DOHH2 (cell line): Measurements from ENCODE around the gene SCN2A.

Source experiments
- H3F3A ChIP-seq: fragments of 200-600 bp; sonication (generic), shearing (Covaris generic); 2 replicates; pipeline ENCODE4 v1.6.0; 2016; ENCODE audit warnings: antibody characterized with exemption, mild to moderate bottlenecking; ENCODE audit not compliant: control insufficient read depth, insufficient read depth
- H3K27ac ChIP-seq: fragments of 200-600 bp; sonication (generic); 2 replicates; pipeline ENCODE4 v1.5.1; 2014; ENCODE audit warnings: low read depth, mild to moderate bottlenecking, low read length, moderate library complexity
- H3K27me3 ChIP-seq: fragments of 200-600 bp; sonication (generic); 2 replicates; pipeline ENCODE4 v1.6.1; 2014; ENCODE audit warnings: mild to moderate bottlenecking, low read length, mixed read lengths; ENCODE audit not compliant: control insufficient read depth
- H3K36me3 ChIP-seq: fragments of 200-600 bp; sonication (generic); 2 replicates; pipeline ENCODE4 v1.6.1; 2014; ENCODE audit warnings: mild to moderate bottlenecking, low read length, moderate library complexity, mixed read lengths; ENCODE audit not compliant: control insufficient read depth
- H3K4me1 ChIP-seq: fragments of 200-600 bp; sonication (generic); 2 replicates; pipeline ENCODE4 v1.6.1; 2014; ENCODE audit warnings: mild to moderate bottlenecking, low read length, mixed read lengths; ENCODE audit not compliant: control insufficient read depth
- H3K4me2 ChIP-seq: fragments of 200-600 bp; sonication (generic); 2 replicates; pipeline ENCODE4 v1.6.0; 2014; ENCODE audit warnings: mild to moderate bottlenecking, low read length, moderate library complexity
- H3K4me3 ChIP-seq: fragments of 200-600 bp; sonication (generic); 2 replicates; pipeline ENCODE4 v1.5.1; 2014; ENCODE audit warnings: mild to moderate bottlenecking, low read length, mixed read lengths
- H3K79me2 ChIP-seq: fragments of 200-600 bp; sonication (generic); 2 replicates; pipeline ENCODE4 v1.6.1; 2014; ENCODE audit warnings: mild to moderate bottlenecking, low read length, mixed read lengths; ENCODE audit not compliant: control insufficient read depth
- H3K9me2 ChIP-seq: fragments of 200-600 bp; sonication (generic); replicated peaks from 2 replicates; pipeline ENCODE4 v1.6.1; 2014; ENCODE audit warnings: mild to moderate bottlenecking, low read length, mixed read lengths; ENCODE audit not compliant: control insufficient read depth
- H3K9me3 ChIP-seq: fragments of 200-600 bp; sonication (generic); 2 replicates; pipeline ENCODE4 v1.6.1; 2014; ENCODE audit warnings: antibody characterized with exemption, low read length, mixed read lengths; ENCODE audit not compliant: control insufficient read depth, insufficient read depth
- H4K20me1 ChIP-seq: fragments of 200-600 bp; sonication (generic); 2 replicates; pipeline ENCODE4 v1.6.0; 2014; ENCODE audit warnings: low read depth, mild to moderate bottlenecking, antibody characterized with exemption, low read length, moderate library complexity; ENCODE audit not compliant: control insufficient read depth, insufficient read depth
- EZH2phosphoT487 ChIP-seq: fragments of 200-600 bp; sonication (generic); IDR thresholded peaks from 2 replicates; pipeline ENCODE4 v1.6.1; 2017; ENCODE audit warnings: borderline replicate concordance, mild to moderate bottlenecking, antibody characterized with exemption, low read length, moderate library complexity, mixed read lengths
- TF ChIP-seq, protein P1 (sequence below): fragments of 200-600 bp; sonication (generic); IDR thresholded peaks from one replicate; pipeline ENCODE4 v1.5.1; 2014; ENCODE audit warnings: antibody characterized with exemption, mild to moderate bottlenecking, low read depth, low read length; ENCODE audit not compliant: poor library complexity, severe bottlenecking

SCN2A gene

DNA sequence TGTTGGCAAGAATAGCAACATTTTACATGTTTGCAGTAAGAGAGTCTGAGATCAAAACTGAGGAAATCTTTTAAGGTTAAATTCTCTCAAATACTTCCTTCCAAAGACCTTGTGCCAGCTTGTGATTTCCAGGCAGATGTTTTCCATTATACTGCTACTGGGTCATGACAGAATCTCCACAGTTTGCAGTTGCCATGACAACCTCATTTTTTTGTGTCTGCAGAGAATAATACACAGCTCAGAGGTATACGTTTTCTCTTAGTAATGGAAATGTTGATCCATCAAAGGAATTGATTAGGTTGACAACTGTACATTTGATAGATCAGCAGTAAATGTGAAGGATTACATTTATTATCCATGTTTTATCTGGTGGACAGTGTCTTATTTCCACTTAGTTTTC lies 201.2 kb downstream of the SCN2A start:
- no peaks in the 10 kb centered on the region for H3K36me3 ChIP-seq
- H3K4me1 ChIP-seq = 0 out of 2 replicates have a peak, but pooled peaks cover 2% of the 10 kb centered on the region
- no peaks in the 10 kb centered on the region for H3K9me2 ChIP-seq
- H3K27me3 ChIP-seq = no peaks in the 10 kb centered on the region
- H3K79me2 ChIP-seq = no peaks in the 10 kb centered on the region
- H3K4me2 ChIP-seq = no peak overlapping the region
- no peaks in the 10 kb centered on the region for H3K9me3 ChIP-seq
- no peak overlapping the region for H3K4me3 ChIP-seq
- TF ChIP-seq, protein P1, sequence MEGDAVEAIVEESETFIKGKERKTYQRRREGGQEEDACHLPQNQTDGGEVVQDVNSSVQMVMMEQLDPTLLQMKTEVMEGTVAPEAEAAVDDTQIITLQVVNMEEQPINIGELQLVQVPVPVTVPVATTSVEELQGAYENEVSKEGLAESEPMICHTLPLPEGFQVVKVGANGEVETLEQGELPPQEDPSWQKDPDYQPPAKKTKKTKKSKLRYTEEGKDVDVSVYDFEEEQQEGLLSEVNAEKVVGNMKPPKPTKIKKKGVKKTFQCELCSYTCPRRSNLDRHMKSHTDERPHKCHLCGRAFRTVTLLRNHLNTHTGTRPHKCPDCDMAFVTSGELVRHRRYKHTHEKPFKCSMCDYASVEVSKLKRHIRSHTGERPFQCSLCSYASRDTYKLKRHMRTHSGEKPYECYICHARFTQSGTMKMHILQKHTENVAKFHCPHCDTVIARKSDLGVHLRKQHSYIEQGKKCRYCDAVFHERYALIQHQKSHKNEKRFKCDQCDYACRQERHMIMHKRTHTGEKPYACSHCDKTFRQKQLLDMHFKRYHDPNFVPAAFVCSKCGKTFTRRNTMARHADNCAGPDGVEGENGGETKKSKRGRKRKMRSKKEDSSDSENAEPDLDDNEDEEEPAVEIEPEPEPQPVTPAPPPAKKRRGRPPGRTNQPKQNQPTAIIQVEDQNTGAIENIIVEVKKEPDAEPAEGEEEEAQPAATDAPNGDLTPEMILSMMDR = no peak
- no peak for TF ChIP-seq EZH2phosphoT487
- no peaks in the 10 kb centered on the region for H4K20me1 ChIP-seq
- no peaks in the 10 kb centered on the region for H3F3A ChIP-seq
- no peak overlapping the region for H3K27ac ChIP-seq
